Body of pancreas (tissue), 4 donors: ENCODE measurements around the gene TTC39C. TPM values are rescaled to one million over a fixed set of nuclear protein-coding genes. Genes with fewer than 3 reads are reported as not detected.

Source experiments
- ATAC-seq: fragments of 150-250 bp; one replicate; pipeline ENCODE4 v1.9.1; 2016
- DNase-seq, 4 donors: peaks; one replicate each; pipeline ENCODE4 v3.0.0-alpha.2; 2019
- H3K27ac ChIP-seq, 4 donors: fragments of 200-600 bp; sonication (generic); 1 replicate in 3 of 4; 2 replicates in 1 of 4; pipeline versions ENCODE4 v1.5.1 to v1.6.1; 2016 to 2019; ENCODE audit warnings: mild to moderate bottlenecking in 1 of 4, mixed read lengths in 1 of 4, moderate library complexity in 1 of 4
- H3K27me3 ChIP-seq, 2 donors: fragments of 200-600 bp; sonication (generic); one replicate each; pipeline ENCODE4 v1.6.0; 2016; ENCODE audit warnings: mild to moderate bottlenecking in 1 of 2
- H3K36me3 ChIP-seq, 2 donors: fragments of 200-600 bp; sonication (generic); replicated peaks in 1 of 2; 2 replicates each; pipeline ENCODE4 v1.5.1; 2016; ENCODE audit warnings: low read depth in 2 of 2; ENCODE audit not compliant: insufficient read depth in 1 of 2
- H3K4me1 ChIP-seq: fragments of 200-600 bp; sonication (generic); one replicate; pipeline ENCODE4 v1.6.0; 2016
- H3K4me3 ChIP-seq, 2 donors: fragments of 200-600 bp; sonication (generic); 1 replicate in 1 of 2; 2 replicates in 1 of 2; pipeline ENCODE4 v1.5.1; 2016 to 2019
- H3K9me3 ChIP-seq, 3 donors: fragments of 200-600 bp; sonication (generic); 1 replicate in 2 of 3; 2 replicates in 1 of 3; pipeline ENCODE4 v1.5.1; 2016
- CTCF ChIP-seq, 7 experiments: fragments of 450-650 bp in 4 of 7; fragments of 200-600 bp in 3 of 7; sonication (generic) in 3 of 7; IDR thresholded peaks; one replicate each; pipeline ENCODE4 v1.5.1; 2016 to 2019; ENCODE audit warnings: antibody characterized with exemption in 7 of 7
- POLR2A ChIP-seq, 3 donors: fragments of 450-650 bp; IDR thresholded peaks; one replicate each; pipeline ENCODE4 v1.6.1; 2016; ENCODE audit warnings: antibody characterized with exemption in 3 of 3, mild to moderate bottlenecking in 2 of 3
- WGBS, 2 donors: methylation state at CpG; one replicate each; pipeline ENCODE4 v1.1.5; 2017; 5-methylcytosine and 5-hydroxymethylcytosine counted together
- intact Hi-C: fragments of 100-400 bp; cut with DNase I; formaldehyde crosslinking; loops from one replicate; pipeline ENCODE4 v1.15.1; 2023
- total RNA-seq, 2 donors: library from RNA; depleted of rRNA; stranded (reverse); fragments of >200 nt; gene quantifications; one replicate each; pipeline ENCODE4 v1.1.0, GENCODE V29; 2016

Gene TTC39C
- total RNA-seq, 2 donors from 2014 or later = 20.1 to 21.8 TPM

GRCh38 chr18:23969664-23970063, 44.9 kb upstream of the TTC39C start:
- no peak for ATAC-seq
- Histone ChIP-seq H3K4me3 (no peak overlapping the region), H3K36me3 (no peaks in the 10 kb centered on the region), H3K27ac (no peak overlapping the region), H3K4me1 (peaks cover 24% of the 10 kb centered on the region), H3K27me3 (no peaks in the 10 kb centered on the region), H3K9me3 (no peaks in the 10 kb centered on the region)
- 92% methylated on average over 6 of the region's 6 CpGs for WGBS, 2 donors
- intact Hi-C loops = no loop called here
- no peak for DNase-seq
- TF ChIP-seq CTCF (IDR thresholded peaks at IDR 0.05) = no peak
- no peak for TF ChIP-seq POLR2A (IDR thresholded peaks at IDR 0.05)

DNA sequence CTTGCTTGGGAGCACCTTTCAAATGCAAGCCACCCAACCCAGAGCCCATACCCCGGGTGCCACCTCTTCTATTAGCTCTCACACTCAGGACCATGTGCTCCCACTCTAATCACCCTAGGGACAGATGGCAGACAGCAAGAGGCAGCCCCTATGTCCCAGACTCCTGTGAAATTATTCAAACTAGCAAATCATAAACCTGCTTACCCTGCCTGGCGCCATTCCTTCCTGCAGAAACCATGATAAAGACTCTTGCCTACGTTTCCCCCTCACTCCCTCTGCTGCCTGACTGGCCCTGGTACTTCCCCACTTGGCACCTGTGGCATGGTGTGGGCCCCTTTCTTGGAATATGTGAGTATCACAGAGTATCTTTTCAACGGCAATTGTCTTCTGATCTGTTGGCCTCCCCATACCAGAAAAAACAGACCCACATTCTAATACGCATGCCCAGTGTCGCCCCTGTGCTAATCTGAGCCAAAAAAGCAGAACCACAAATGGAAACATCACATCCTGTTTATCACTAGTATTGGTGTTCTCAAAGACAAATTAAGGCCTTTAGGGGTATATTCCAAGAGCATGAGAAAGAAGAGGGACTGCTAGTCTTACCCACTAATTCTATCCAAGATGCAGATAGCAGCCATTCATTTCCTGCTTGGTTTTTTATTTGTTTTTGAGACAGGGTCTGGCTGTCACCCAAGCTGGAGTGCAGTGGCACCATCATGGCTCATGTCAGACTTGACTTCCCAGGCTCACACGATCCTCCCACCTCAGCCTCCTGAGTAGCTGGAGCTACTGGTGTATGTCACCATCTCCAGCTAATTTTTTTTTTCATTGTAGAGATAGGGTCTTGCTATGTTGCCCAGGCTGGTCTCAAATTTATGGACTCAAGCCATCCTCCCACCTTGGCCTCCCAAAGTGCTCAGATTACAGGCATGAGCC, 44.1 kb upstream of the TTC39C start:
- DNase-seq (no peak), ATAC-seq (no peak)
- Histone ChIP-seq H3K4me1 (peaks cover 17% of the 10 kb centered on the region), H3K27ac (no peak overlapping the region), H3K9me3 (no peaks in the 10 kb centered on the region), H3K27me3 (no peaks in the 10 kb centered on the region), H3K36me3 (no peaks in the 10 kb centered on the region), H3K4me3 (no peak overlapping the region)
- intact Hi-C loops = no loop called here
- no peak for TF ChIP-seq POLR2A (IDR thresholded peaks at IDR 0.05)
- no peak for TF ChIP-seq CTCF (IDR thresholded peaks at IDR 0.05)
- WGBS, 2 donors = 68 to 86% methylated on average over 6 to 7 of the region's 7 CpGs

DNA sequence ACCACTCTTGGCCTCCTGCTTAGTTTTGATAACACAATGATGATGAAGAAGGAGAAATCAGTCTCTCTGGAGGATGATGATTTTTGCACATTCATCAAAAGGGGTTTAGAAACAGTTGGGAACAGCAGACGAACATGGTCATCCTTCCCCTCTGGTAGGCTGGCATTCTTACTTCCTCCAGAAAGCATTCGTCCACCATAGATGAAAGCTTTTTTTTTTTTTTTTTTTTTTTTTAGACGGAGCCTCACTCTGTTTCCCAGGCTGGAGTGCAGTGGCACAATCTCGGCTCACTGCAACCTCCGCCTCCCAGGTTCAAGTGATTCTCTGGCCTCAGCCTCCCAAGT, 43.5 kb upstream of the TTC39C start:
- DNase-seq (no peak), ATAC-seq (no peak)
- no peaks in the 10 kb centered on the region for H3K36me3 ChIP-seq
- TF ChIP-seq POLR2A (IDR thresholded peaks at IDR 0.05) (no peak), CTCF (IDR thresholded peaks at IDR 0.05) (no peak)
- intact Hi-C loops = no loop called here
- no peaks in the 10 kb centered on the region for H3K27me3 ChIP-seq
- H3K4me3 ChIP-seq = no peak overlapping the region
- 85 to 88% methylated on average over 5 of the region's 5 CpGs for WGBS, 2 donors
- H3K4me1 ChIP-seq = peaks cover 11% of the 10 kb centered on the region
- H3K27ac ChIP-seq = no peak overlapping the region
- H3K9me3 ChIP-seq = no peaks in the 10 kb centered on the region

GRCh38 chr18:23971666-23972230, 42.8 kb upstream of the TTC39C start:
- Histone ChIP-seq H3K4me1 (peaks cover 6% of the 10 kb centered on the region), H3K4me3 (no peak overlapping the region), H3K9me3 (no peaks in the 10 kb centered on the region), H3K36me3 (no peaks in the 10 kb centered on the region), H3K27me3 (no peaks in the 10 kb centered on the region), H3K27ac (no peak overlapping the region)
- no peak for DNase-seq
- no peak for ATAC-seq
- TF ChIP-seq POLR2A (IDR thresholded peaks at IDR 0.05) (no peak), CTCF (IDR thresholded peaks at IDR 0.05) (no peak)
- intact Hi-C loops = no loop called here
- WGBS, 2 donors = 82 to 89% methylated on average over 5 of the region's 5 CpGs
